Activated CD8-positive, alpha-beta memory T cell treated with anti-CD3 and anti-CD28 coated beads for 1 hour (primary cell): ENCODE measurements around the gene PAPPA2.

Experiments
- DNase-seq, 2 donors: peaks; one replicate each; pipeline ENCODE4 v3.0.0-alpha.2; 2020; ENCODE audit warnings: low read depth in 1 of 2; ENCODE audit errors: extremely low read depth in 1 of 2

Gene PAPPA2

DNA sequence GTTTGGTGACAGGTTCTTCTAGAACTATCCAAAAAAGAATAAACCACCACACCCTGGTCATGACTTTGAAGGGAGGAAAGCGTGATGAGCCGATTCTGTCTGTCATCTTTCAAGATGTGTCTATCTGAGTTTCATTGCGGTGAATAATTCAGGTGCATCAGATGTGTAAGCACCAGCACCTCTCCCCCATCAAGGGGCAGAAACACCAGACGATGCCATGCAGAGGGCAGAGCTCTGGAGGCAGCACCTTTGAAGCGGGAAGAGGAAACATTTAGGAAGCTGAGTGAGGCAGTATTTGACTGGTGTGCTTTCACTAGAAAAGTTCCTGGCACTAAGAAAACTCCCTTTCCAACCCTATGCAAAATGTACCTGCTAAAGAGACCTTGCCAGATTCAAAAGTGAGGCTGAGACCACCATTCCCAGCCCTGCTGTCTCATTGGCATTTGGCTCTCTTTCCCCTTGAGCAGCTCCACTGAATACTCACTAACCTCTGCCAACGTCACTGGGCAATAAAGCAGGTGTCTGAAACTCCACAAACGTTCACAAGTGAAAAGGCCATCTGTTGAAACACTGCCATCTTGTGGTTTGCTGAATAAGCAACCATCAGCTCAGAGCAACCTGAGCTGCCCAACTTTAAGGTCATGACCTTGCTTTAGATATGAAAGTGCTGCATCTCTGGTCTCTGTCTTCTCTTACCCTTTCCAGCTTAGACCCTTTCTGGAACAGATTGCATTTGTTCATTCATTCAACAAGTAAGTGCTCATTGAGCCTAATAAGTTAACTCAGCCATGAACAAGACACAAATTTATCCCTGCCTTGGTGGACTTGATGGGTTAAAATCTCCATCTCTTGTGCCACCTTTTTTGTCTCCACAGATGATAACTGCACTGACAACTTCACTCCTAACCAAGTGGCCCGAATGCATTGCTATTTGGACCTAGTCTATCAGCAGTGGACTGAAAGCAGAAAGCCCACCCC is 228.6 kb downstream of the PAPPA2 start:
- DNase-seq: no peak

DNA sequence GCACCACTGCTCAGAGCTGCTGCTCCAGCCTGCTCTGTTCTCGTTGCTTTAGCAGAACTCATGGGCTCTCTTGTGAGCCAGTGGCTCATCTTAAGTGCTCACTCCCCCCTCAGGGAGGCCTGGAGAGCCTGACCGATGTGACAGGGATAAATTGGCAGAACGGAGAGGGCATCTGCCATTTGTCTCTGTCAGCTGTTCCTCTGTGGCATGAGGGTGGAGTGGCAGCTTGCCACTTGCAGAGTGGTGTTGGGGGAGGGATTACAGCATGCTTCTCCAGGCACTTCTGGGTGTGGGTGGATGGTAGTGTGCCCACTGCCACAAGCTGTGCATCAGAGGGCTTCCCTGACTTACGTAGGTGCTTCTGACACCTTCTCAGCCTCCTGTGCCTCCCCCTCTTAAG is 229.5 kb downstream of the PAPPA2 start:
- DNase-seq: no peak

DNA sequence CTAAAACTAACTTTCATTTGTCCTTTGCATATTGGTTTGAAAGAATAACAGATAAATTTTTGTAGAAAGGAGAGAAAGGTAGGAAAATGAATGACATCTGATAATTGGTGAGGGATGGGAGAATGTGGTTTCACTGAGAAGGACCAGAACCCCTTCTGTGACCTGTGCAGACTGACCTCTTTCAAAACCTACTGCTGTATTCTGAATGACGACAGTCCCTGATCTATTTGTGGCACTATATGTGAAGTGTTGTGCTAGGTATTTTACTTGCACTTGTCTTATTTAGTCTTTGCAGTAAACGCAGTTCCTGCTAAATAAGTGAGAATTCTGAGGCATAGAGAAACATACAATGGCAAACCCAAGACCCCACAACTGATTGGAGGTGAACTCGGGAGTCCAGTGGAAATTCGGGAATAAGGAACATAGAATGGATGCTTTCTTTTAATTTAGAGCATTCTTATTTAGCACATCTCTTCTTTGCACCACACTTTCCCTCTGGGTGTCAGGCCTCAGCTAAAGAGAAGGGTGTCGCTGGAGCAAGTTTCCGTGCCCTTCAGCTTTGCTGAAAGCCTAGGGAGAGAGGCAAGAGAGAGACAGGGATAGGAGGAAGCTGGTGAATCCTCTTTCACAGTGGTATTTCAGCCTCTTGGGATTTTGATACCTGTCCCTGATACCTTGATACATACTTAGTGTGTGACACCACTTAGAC is 230.2 kb downstream of the PAPPA2 start:
- DNase-seq: no peak

DNA sequence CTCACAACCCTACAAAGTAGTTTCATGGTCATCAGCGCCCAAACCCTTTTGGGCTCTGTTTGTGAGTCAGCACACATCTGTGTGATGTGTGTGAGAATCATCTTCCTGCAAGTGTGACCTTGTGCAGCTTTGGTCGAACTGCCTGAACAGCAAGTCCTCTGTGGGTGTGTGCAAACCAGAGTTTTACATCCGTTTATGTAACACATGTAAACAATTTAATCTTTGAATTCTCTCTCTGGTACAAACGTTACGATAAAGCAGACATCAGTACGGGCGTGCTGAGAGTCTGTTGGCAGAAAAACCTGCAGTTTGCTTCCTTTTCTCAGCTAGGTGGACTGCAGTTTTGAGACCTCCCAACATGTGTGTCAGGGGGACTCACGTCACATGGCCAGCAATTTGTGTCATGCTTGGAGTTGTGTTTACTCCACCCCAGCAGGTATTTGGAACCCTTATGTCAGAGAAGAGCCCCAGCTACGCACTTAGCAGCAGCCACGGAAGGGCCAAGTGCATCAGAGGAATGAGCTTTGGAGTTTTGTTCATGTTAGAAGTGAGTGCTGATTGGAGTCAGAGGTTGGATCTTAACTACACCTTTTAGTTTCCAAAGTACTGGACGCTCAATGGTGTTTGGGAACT is 230.8 kb downstream of the PAPPA2 start:
- DNase-seq: no peak

DNA sequence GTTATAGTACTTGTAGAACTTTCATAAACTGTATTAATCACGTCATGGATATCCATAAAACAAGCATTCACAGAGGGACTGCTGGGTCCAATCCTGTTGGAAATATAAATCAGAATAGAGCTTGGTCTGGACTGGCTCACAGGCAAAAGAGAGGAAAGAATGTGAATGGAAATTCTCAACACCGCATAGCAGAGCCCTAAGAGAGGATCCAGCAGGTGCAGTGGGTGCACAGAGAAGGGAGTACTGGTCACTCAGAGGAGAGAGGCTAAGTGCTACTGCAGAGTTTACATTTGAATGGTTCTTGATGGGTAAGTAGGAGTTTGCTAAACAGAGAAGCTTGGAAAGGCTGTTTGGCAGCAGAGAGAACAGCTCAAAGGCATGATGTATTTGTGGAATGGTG is 231.7 kb downstream of the PAPPA2 start:
- DNase-seq: no peak

DNA sequence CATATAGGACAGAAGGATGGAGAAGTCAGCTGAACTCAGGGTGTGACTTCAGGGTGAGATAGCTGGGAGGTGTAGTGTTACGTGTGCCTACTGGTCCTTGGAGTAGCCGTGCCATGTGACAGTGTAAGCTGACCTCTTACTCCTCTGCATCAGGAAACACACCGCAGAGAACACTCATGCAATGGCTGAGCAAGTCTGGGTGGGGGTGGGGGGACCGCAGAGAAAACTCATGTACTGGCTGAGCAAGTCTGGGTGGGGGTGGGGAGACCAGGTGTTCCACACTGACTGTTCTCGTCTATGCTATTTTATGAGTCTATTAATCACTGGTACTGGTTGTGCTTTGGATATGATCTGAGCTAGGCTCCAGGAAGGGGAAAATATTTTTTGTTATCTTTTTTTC is 233.1 kb downstream of the PAPPA2 start:
- DNase-seq: no peak

DNA sequence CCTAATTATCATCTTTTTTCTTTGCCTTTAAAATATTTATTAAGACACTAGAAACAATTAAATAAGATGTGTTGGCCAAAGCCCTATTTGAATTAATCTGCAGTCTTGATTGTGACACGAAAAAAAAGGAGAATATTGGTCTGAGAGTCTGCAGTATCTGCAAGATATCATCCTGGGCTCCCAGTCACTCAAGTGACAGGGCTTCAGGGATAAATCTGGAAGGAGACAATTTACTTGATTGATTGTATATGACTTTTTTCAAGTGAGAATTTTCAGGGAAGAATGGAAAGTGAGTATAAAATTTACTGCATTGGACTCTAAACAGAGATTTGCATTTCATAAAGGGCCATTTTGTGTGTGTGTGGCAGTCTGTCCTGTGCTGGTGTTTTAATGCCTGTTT is 233.7 kb downstream of the PAPPA2 start:
- DNase-seq: no peak

DNA sequence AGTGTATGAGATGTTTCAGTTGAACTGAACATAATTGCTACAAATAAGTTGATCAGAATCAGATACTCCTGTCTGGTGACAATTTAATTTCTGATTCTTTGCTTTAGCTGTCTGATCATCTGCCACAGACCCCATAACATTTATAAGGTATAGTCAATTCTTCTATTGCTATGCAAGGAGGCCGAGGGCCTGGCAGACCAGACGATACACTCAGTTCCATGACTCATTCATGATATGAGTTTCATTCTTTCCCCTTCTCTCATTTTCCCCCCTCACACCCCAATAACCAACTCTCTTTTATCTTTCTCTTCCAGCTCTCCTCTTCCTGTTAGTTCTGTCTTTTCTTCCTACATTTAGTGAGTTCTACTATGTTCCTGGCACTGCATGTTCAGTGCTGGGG is 236.8 kb downstream of the PAPPA2 start:
- no peak for DNase-seq

DNA sequence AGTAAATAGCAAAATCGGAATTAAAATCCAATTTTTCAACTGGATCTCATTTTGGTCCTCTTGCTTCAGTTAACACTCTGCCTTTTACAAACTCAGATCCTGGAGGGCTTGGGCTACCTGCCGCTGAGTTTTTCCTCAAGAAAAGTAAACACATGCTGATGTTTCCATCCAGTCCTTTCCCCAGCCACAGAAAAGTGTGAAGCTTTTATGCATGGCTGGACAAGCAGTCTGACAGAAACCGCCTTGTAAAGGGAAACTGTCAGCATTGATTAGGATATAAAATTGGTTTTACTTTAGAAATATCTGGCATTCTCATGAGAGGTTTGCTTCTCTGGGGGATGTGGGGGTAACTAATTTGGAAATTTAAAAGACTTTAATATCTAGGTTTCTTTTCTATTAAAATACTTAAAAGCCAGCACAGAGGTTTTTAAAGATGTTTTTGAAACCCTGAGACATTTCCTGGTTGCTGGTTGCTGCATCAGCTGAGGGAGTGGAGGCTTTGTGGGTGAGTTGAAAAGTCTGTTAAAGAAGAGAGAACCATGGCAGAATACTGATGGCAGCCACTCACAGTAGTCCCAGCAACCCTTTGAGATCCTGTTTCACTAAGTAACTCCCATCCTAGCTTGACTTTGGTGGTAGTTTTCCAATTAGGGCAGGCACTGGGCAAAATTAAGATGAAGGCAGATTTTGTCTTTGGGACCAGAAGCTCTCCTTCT is 238.3 kb downstream of the PAPPA2 start:
- DNase-seq: no peak

DNA sequence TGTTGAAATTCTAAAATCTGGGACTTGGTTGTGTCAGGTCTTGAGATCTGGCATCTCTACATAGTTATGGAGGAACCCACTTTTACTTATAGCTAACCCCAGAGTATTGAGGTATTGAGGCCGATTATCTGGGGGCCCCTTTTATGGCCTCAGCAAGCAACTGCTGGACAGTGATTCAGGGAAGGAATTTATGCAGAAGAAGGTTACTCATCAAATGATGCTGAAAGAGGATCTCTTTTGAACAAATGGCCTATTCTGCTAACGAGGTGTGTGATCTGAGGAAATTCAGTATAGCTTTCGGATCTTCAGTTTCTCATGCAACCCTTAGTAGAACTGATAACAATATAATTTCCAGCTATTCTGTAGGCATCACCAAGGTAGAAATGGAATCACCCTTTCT is 239.9 kb downstream of the PAPPA2 start:
- DNase-seq: no peak

DNA sequence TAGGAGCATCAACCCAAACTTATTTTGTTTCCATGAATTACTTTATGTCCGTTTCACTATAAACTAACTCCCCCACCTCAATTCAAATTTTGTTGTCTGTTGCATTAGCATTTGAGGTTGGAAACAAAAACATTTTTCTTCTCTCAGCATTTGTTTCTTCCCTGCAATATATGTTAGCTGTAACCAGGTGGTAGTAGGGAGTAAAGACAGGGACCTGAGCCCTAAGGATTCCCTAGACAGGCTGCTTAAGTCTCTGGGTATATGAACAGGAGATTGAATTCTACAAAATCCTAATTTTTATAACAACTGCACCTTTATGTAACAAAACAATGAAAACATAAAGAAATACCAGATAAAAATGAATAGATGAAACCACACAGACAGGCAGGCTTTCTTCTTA is 242.6 kb downstream of the PAPPA2 start:
- no peak for DNase-seq

DNA sequence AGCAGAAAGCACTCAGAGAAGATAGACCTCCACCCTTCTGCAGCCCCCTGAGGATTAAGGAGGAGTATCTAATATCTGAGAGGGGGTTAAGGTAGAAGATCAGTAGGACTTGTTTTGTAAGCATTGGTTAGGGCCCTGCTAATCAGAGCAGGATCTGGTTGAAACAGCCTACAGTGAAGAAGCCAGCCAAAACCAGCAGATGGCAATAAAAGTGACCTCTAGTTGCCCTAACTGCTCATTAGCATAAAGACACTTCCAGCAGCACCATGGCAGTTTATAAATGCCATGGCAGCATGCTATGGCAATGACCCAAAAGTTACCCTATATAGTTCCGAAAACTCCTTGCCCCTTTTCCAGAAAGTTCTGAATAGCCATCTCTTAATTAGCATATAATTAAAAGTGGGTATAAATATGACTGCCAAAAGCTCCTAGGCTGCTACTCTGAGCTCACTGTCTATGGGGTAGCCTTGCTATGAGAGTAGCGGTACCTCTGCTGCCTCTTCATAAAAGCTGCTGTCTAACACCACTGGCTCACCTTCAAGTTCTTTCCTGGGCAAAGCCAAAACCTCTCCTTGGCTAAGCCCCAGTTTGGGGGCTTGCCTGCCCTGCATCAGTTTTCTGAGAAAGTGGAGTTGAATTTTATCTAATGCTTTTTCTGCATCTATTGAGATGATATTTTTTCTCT is 254.2 kb downstream of the PAPPA2 start:
- DNase-seq: no peak

DNA sequence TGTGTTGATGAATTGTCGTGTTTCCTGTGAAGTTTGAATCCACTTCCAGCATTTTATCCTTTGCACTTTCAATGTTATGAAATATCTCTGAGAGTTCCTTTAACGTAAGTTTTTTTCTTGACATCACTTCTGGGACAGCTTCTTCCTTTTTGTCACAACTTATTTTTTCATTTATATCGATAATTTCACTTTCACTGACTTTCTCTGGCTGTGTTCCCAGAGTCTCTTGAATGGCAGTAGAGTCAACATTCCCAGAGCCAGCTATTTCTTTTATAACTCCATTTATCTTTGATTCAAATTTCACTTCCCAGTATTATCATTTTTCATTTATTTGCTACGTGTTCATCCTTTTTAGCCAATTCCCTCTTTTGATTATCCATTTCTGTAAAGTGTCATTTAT is 256.5 kb downstream of the PAPPA2 start:
- DNase-seq: no peak

DNA sequence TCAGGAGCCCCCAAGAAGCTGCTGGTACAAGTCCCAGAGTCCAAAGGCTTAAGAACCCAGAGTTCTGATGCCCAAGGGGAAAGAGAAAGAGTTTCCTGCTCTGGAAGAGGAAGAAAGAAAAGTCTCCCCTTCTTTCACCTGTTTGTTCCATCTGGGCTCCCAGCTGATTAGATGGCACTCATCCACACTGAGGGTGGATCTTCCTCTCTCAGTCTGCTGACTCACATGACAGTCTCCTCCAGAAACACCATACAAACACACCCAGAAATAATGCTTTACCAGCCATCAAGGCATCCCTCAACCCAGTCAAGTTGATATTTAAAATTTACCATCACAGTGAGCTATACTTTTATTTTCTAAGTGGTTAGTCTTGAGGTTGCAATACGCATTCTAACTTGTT is 257.9 kb downstream of the PAPPA2 start:
- no peak for DNase-seq

DNA sequence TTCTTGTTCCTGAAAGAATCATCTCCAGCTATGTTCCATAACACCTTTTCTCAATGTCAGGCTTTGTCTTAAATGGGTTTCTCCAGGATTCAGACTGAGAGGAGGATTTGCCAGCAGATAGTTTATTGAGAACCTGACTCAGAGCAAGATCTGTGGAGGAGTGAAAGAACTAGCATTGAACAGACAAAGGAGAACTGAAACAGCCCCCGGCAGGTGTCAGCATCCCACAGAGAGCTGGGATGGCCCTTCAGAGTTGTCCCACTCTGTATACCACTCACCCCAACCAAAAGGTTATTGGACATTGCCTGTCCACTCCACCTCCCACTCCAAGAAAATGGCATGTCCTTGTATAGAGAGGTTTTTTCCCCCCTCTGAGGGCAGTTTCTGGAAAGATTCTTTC is 270.7 kb downstream of the PAPPA2 start:
- no peak for DNase-seq

DNA sequence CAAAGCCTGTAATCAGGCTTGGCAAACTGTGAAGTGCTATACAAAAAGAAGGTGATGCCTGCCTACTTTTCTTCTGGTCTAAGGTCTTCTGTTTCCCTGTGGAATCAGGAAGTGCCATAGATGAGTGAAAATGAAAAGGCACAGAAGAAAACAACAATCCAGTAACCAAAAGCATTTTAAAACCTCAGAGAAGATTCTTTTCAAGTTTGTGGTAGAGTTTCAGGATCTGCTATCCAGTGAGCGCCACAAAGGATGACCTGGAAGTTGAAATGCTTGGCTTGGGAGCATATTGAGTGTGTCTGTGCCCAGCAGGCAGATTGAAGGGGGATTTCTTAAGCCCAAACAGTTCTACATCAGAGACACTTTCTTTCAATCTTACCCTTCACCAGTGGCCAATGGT is 272.2 kb downstream of the PAPPA2 start:
- DNase-seq: no peak

DNA sequence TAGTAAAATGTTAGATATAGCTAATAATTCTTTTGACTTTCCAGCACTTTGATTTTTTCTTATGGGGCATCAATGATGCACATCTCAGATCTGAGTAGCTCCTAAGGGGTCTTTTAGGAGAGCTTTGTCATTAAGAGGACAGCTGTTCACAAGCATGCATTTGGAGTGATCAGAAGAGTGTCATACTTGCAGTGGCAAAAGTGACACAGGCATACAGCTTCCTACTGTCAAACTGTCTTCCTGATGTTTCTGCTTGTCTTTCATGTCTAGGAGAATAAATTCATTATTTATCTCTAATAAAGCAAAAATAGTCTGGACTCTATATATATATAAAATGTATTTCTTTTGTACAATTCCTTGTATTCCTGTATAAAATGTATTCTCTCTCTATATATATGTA is 273.0 kb downstream of the PAPPA2 start:
- no peak for DNase-seq

DNA sequence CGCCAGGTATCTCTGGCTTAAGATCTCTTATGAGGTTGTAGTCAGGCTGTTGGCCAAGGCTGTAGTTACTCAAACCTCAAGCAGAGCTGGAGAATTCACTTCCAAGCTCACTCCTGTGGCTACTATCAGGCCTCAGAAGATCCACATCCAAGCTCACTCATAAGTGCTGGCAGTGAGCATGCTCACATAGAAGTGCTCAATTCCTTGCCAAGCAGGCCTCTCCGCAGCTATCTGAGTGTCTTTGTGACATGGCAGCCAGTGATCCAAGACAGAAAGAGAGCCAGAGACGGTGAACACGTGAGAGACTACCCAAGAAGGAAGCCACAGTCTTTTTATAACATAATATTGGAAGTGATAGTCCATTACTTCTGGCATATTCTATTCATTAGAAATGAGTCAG is 278.2 kb downstream of the PAPPA2 start:
- DNase-seq: no peak

DNA sequence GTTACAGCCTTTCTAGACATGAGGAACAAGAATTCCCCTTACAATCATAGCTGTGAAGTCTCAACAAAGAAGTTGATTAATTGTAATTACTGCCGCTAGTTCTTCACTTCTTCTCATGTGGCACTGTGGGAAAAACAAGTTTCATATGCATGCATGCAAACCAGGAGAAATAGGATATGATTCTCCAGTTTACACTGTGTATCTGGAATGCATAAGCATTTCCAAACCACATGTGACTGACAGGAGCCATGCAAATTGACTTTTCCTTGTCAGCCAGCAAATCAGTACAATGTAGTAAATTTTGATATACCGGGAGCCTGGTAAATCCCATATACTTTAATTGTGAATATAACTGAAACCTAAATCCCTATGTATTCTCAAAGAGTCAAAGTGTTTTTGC is 279.3 kb downstream of the PAPPA2 start:
- DNase-seq: no peak

DNA sequence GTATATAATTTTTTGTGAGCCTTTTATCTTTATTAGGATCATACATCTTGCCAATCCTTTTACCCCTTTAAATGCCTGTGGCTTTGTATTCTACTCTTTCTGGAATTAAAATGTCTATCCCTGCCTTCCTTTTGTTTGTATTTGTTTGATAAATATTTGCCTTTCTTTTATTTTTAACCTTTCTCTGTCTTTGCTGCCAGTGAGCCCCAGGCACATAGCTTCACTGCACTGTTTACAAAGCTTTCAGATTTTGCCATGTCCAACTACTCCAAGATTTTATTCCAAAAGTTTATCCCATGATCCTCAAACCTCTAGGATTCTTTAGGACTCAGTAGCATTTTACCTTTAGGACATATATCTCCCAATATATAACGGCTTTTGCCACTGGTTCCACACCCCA is 281.2 kb downstream of the PAPPA2 start:
- no peak for DNase-seq

DNA sequence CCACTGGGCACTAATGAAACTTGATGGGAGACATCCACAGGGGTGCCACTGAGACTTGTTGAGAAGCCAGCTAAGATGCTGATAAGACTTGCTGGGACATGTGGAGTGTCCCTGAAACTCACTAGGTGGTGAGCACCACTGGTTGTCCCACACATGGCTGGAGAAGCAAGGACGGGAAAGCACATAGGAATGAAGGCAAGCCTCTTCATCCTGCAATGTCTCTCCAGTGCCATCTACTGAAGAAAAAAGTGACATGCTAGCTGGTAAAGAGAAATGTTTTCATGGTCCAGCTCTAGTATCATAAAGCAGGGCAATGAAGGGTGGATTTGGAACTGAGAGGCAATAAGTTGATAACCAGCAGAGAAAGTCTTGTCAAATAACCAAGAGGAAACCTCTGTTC is 283.0 kb downstream of the PAPPA2 start:
- no peak for DNase-seq
